ENCODE measurements around the gene DYRK4. TPM values are rescaled to one million over a fixed set of nuclear protein-coding genes. Genes with fewer than 3 reads are reported as not detected.

Gene DYRK4
- total and polyA plus RNA-seq, 2 of the 13 experiments (the other 11 are each of a cell fraction or from before 2014, with no cell fraction given) = 29.4 to 40.2 TPM

GRCh38 chr12:4604684-4605193 lies 42.7 kb downstream of the DYRK4 start (continued):
- 0 out of 2 replicates have a peak, but pooled peaks have one; percentile 45 for TF ChIP-seq SMAD3 (CRISPR knock-in tag; IDR thresholded peaks at IDR 0.05)
- no peak for TF ChIP-seq SP5 (CRISPR knock-in tag; IDR thresholded peaks at IDR 0.05; ENCODE audit: borderline replicate concordance, low read depth)
- TF ChIP-seq RBM39 (IDR thresholded peaks at IDR 0.05; ENCODE audit: low read depth, low read length, poor library complexity, severe bottlenecking) = no peak
- TF ChIP-seq ZNF33A (CRISPR knock-in tag; IDR thresholded peaks at IDR 0.05; ENCODE audit: borderline replicate concordance) = no peak
- no peak for TF ChIP-seq ZNF674 (CRISPR knock-in tag; IDR thresholded peaks at IDR 0.05; ENCODE audit: low read depth)
- no peak; the same call in 1 of the 2 replicates for TF ChIP-seq FOXO1 (CRISPR knock-in tag; IDR thresholded peaks at IDR 0.05)
- peak; percentile 47; the same call in 1 of the 2 replicates for TF ChIP-seq GMEB1 (CRISPR knock-in tag; IDR thresholded peaks at IDR 0.05; ENCODE audit: borderline replicate concordance)
- no peak for TF ChIP-seq GTF2F1 (IDR thresholded peaks at IDR 0.05; ENCODE audit: low read length)
- TF ChIP-seq ZSCAN22 (CRISPR knock-in tag; IDR thresholded peaks at IDR 0.05) = no peak
- TF ChIP-seq MAFK (conservative IDR thresholded peaks at IDR 0.05 in 1 of 2, IDR thresholded peaks at IDR 0.05 in 1 of 2; ENCODE audit: low read length in 2 of 2) = no peak
- no peak for TF ChIP-seq SUZ12 (IDR thresholded peaks at IDR 0.05; ENCODE audit: low read depth, low read length)
- TF ChIP-seq NONO (IDR thresholded peaks at IDR 0.05) = no peak
- TF ChIP-seq NONO (CRISPR knock-in tag; conservative IDR thresholded peaks at IDR 0.05) = peak; percentile 39; the same call in 1 of the 2 replicates
- 0 out of 2 replicates have a peak, but pooled peaks have one; percentile 81 for TF ChIP-seq FOXO4 (CRISPR knock-in tag; conservative IDR thresholded peaks at IDR 0.05)
- no peak for TF ChIP-seq ZNF33B (CRISPR knock-in tag; IDR thresholded peaks at IDR 0.05)
- TF ChIP-seq ZNF792 (CRISPR knock-in tag; IDR thresholded peaks at IDR 0.05) = no peak; the same call in 1 of the 2 replicates
- no peak for TF ChIP-seq ZNF790 (CRISPR knock-in tag; IDR thresholded peaks at IDR 0.05; ENCODE audit: borderline replicate concordance)
- TF ChIP-seq ZNF253 (CRISPR knock-in tag; IDR thresholded peaks at IDR 0.05; ENCODE audit: borderline replicate concordance) = no peak
- TF ChIP-seq ZNF496 (CRISPR knock-in tag; IDR thresholded peaks at IDR 0.05; ENCODE audit: insufficient replicate concordance) = no peak
- TF ChIP-seq POLR2AphosphoS2 (IDR thresholded peaks at IDR 0.05; ENCODE audit: low read depth, low read length) = no peak
- TF ChIP-seq MTA1 (CRISPR knock-in tag; IDR thresholded peaks at IDR 0.05; ENCODE audit: borderline replicate concordance) = no peak
- TF ChIP-seq FOSL2 (CRISPR knock-in tag; IDR thresholded peaks at IDR 0.05) = no peak
- TF ChIP-seq ZBTB4 (CRISPR knock-in tag; IDR thresholded peaks at IDR 0.05; ENCODE audit: borderline replicate concordance) = no peak
- TF ChIP-seq ZNF816 (CRISPR knock-in tag; IDR thresholded peaks at IDR 0.05; ENCODE audit: borderline replicate concordance) = no peak
- 0 out of 2 replicates have a peak, but pooled peaks have one; percentile 51 for TF ChIP-seq BORCS8-MEF2B (CRISPR knock-in tag; IDR thresholded peaks at IDR 0.05)
